HEK293 (cell line): ENCODE results near the gene ZDHHC3.

Source experiments
- CTCF ChIA-PET: fragments of 350-600 bp; formaldehyde crosslinking; extraction: SDS; loops from one replicate; lab custom pipeline; 2021; ENCODE audit warnings: antibody characterized with exemption; lab: Yijun Ruan, JAX
- POLR2A ChIA-PET: fragments of 300-600 bp; formaldehyde crosslinking; extraction: SDS; loops from one replicate; lab custom pipeline; 2020; ENCODE audit warnings: antibody characterized with exemption, inconsistent platforms; lab: Yijun Ruan, JAX
- H3K27ac ChIP-seq: fragments of 200-500 bp; sonication (Bioruptor generic); 2 replicates; pipeline ENCODE4 v1.5.1; 2014; ENCODE audit warnings: low read depth, low read length, control low read depth, inconsistent platforms; ENCODE audit errors: extremely low read depth
- H3K36me3 ChIP-seq, 2 experiments: fragments of 200-500 bp in 1 of 2; sonication (Bioruptor generic) in 1 of 2; 1 replicate in 1 of 2; 2 replicates in 1 of 2; pipeline ENCODE4 v1.5.1; 2014 to 2017; ENCODE audit warnings: inconsistent platforms in 2 of 2, low read length in 2 of 2; ENCODE audit not compliant: control insufficient read depth in 2 of 2, insufficient read depth in 1 of 2
- H3K4me1 ChIP-seq: fragments of 200-500 bp; sonication (Bioruptor generic); 2 replicates; pipeline ENCODE4 v1.5.1; 2014; ENCODE audit warnings: mild to moderate bottlenecking, low read length, inconsistent platforms; ENCODE audit not compliant: control insufficient read depth, insufficient read depth
- H3K4me3 ChIP-seq: 2 replicates; pipeline ENCODE4 v1.5.1; 2011; ENCODE audit warnings: low read depth, mild to moderate bottlenecking, control low read depth, low read length, moderate library complexity
- H3K9me3 ChIP-seq: fragments of 200-500 bp; sonication (Bioruptor generic); 2 replicates; pipeline ENCODE4 v1.5.1; 2014; ENCODE audit warnings: low read depth, low read length, inconsistent platforms; ENCODE audit not compliant: control insufficient read depth, insufficient read depth
- HOXC10 ChIP-seq: sonication (generic); formaldehyde crosslinking; IDR thresholded peaks from 2 replicates; pipeline ENCODE4 v1.8.1; 2023; ENCODE audit warnings: mild to moderate bottlenecking, missing genetic modification reagents
- IKZF3 ChIP-seq: fragments of 450-650 bp; IDR thresholded peaks from 2 replicates; pipeline ENCODE4 v1.5.0; 2018; ENCODE audit warnings: missing biosample characterization, mild to moderate bottlenecking, missing genetic modification characterization, moderate library complexity
- KLF7 ChIP-seq: fragments of 450-650 bp; formaldehyde crosslinking; IDR thresholded peaks from 2 replicates; pipeline ENCODE4 v1.5.1; 2016; ENCODE audit warnings: missing biosample characterization, missing genetic modification characterization, borderline replicate concordance
- MYNN ChIP-seq: fragments of 450-650 bp; formaldehyde crosslinking; IDR thresholded peaks from 2 replicates; pipeline ENCODE4 v1.5.1; 2016; ENCODE audit warnings: missing biosample characterization, missing genetic modification characterization, borderline replicate concordance
- ZBTB10 ChIP-seq: fragments of 450-650 bp; formaldehyde crosslinking; IDR thresholded peaks from 2 replicates; pipeline ENCODE4 v1.5.1; 2016; ENCODE audit warnings: missing biosample characterization, missing genetic modification characterization
- ZNF169 ChIP-seq: fragments of 450-650 bp; formaldehyde crosslinking; IDR thresholded peaks from 2 replicates; pipeline ENCODE4 v1.5.1; 2016; ENCODE audit warnings: missing biosample characterization, missing genetic modification characterization
- ZNF175 ChIP-seq: fragments of 450-650 bp; formaldehyde crosslinking; IDR thresholded peaks from 2 replicates; pipeline ENCODE4 v1.5.1; 2016; ENCODE audit warnings: missing biosample characterization, missing genetic modification characterization
- ZNF18 ChIP-seq: fragments of 450-650 bp; formaldehyde crosslinking; IDR thresholded peaks from 2 replicates; pipeline ENCODE4 v1.5.1; 2016; ENCODE audit warnings: missing biosample characterization, missing genetic modification characterization
- ZNF221 ChIP-seq: fragments of 450-650 bp; formaldehyde crosslinking; IDR thresholded peaks from 2 replicates; pipeline ENCODE4 v1.5.1; 2017; ENCODE audit warnings: missing biosample characterization, missing genetic modification characterization, borderline replicate concordance
- ZNF302 ChIP-seq: fragments of 450-650 bp; formaldehyde crosslinking; IDR thresholded peaks from 2 replicates; pipeline ENCODE4 v1.5.1; 2016; ENCODE audit warnings: missing biosample characterization, missing genetic modification characterization, low read depth
- ZNF335 ChIP-seq: fragments of 450-650 bp; formaldehyde crosslinking; conservative IDR thresholded peaks from 2 replicates; pipeline ENCODE4 v1.5.1; 2016; ENCODE audit warnings: missing biosample characterization, missing genetic modification characterization
- ZNF518A ChIP-seq: fragments of 450-650 bp; formaldehyde crosslinking; conservative IDR thresholded peaks from 2 replicates; pipeline ENCODE4 v1.5.1; 2016; ENCODE audit warnings: low read depth, missing biosample characterization, missing genetic modification characterization
- ZNF785 ChIP-seq: fragments of 450-650 bp; formaldehyde crosslinking; IDR thresholded peaks from 2 replicates; pipeline ENCODE4 v1.5.1; 2016; ENCODE audit warnings: missing biosample characterization, missing genetic modification characterization
- TF ChIP-seq, protein P1 (sequence below): fragments of 450-650 bp; formaldehyde crosslinking; IDR thresholded peaks from 2 replicates; pipeline ENCODE4 v1.5.1; 2016; ENCODE audit warnings: missing biosample characterization, missing genetic modification characterization
- TF ChIP-seq, protein P2 (sequence below): fragments of 450-650 bp; formaldehyde crosslinking; IDR thresholded peaks from 2 replicates; pipeline ENCODE4 v1.5.1; 2017; ENCODE audit warnings: missing biosample characterization, missing genetic modification characterization
- TF ChIP-seq, protein P3 (sequence below): fragments of 450-650 bp; formaldehyde crosslinking; IDR thresholded peaks from 2 replicates; pipeline ENCODE4 v1.5.1; 2016; ENCODE audit warnings: missing biosample characterization, missing genetic modification characterization
- TF ChIP-seq, protein P4 (sequence below): fragments of 450-650 bp; formaldehyde crosslinking; optimal IDR thresholded peaks from 2 replicates; pipeline ENCODE3; 2016; ENCODE audit warnings: missing biosample characterization, mild to moderate bottlenecking, missing genetic modification characterization

The ZDHHC3 gene

DNA sequence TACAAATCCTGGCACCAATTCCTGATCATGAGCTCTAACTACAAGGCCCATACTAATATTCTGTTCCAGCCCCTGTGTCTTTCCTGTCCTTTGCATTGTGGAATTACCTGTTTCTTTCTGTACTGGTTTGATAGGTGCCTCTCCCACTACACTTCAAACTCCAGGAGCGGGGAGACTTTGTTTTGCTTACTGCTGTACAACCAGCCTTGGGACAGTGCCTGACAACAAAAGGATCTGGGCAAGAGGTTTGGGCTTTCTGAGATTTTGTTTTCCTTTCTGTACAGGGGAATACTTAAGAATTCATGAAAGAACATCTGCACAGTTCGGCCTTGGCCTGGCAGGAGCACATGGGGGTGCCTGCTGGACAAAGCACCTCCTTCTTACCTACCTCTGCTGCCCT lies 45.1 kb downstream of the ZDHHC3 start (continued):
- TF ChIP-seq, protein P1, sequence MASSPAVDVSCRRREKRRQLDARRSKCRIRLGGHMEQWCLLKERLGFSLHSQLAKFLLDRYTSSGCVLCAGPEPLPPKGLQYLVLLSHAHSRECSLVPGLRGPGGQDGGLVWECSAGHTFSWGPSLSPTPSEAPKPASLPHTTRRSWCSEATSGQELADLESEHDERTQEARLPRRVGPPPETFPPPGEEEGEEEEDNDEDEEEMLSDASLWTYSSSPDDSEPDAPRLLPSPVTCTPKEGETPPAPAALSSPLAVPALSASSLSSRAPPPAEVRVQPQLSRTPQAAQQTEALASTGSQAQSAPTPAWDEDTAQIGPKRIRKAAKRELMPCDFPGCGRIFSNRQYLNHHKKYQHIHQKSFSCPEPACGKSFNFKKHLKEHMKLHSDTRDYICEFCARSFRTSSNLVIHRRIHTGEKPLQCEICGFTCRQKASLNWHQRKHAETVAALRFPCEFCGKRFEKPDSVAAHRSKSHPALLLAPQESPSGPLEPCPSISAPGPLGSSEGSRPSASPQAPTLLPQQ (tag by site-specific recombination) = no peak
- TF ChIP-seq ZNF335 (tag by site-specific recombination) (no peak), ZNF221 (tag by site-specific recombination) (no peak), ZNF169 (tag by site-specific recombination) (no peak), IKZF3 (no peak), KLF7 (tag by site-specific recombination) (no peak), ZNF175 (no peak), ZBTB10 (tag by site-specific recombination) (no peak), ZNF302 (no peak)
- TF ChIP-seq, protein P2, sequence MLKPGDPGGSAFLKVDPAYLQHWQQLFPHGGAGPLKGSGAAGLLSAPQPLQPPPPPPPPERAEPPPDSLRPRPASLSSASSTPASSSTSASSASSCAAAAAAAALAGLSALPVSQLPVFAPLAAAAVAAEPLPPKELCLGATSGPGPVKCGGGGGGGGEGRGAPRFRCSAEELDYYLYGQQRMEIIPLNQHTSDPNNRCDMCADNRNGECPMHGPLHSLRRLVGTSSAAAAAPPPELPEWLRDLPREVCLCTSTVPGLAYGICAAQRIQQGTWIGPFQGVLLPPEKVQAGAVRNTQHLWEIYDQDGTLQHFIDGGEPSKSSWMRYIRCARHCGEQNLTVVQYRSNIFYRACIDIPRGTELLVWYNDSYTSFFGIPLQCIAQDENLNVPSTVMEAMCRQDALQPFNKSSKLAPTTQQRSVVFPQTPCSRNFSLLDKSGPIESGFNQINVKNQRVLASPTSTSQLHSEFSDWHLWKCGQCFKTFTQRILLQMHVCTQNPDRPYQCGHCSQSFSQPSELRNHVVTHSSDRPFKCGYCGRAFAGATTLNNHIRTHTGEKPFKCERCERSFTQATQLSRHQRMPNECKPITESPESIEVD (tag by site-specific recombination) = no peak

DNA sequence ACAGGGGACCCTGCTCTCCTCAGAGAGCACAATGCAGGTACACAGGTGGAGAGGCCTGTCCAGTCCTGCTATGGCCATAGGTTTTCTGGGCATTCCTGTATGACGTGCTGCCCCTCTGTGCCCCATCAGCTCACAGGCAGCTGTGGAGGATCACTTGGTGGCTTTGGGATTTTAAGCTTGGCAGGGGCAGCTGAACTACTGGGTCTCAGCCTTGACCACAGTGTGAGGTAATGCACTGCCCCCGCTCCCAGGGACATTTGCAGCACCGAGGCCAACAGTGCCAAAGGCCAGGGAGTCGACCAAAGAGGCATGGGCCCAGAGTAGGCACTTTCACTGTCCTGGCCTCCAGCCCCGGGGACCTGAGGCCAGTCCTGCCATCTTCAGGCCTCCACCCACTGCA lies 46.2 kb downstream of the ZDHHC3 start:
- Histone ChIP-seq H3K4me3 (no peak overlapping the region), H3K27ac (no peak overlapping the region), H3K9me3 (no peaks in the 10 kb centered on the region), H3K4me1 (no peaks in the 10 kb centered on the region), H3K36me3 (peaks cover 0 to 86% of the 10 kb centered on the region in 2 experiments; a peak in 1 of 3 replicates)
- TF ChIP-seq, protein P3, sequence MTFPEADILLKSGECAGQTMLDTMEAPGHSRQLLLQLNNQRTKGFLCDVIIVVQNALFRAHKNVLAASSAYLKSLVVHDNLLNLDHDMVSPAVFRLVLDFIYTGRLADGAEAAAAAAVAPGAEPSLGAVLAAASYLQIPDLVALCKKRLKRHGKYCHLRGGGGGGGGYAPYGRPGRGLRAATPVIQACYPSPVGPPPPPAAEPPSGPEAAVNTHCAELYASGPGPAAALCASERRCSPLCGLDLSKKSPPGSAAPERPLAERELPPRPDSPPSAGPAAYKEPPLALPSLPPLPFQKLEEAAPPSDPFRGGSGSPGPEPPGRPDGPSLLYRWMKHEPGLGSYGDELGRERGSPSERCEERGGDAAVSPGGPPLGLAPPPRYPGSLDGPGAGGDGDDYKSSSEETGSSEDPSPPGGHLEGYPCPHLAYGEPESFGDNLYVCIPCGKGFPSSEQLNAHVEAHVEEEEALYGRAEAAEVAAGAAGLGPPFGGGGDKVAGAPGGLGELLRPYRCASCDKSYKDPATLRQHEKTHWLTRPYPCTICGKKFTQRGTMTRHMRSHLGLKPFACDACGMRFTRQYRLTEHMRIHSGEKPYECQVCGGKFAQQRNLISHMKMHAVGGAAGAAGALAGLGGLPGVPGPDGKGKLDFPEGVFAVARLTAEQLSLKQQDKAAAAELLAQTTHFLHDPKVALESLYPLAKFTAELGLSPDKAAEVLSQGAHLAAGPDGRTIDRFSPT (tag by site-specific recombination) = no peak
- no peak for TF ChIP-seq ZNF18 (tag by site-specific recombination)
- ChIA-PET POLR2A (no interaction called here), CTCF (no interaction called here)

GRCh38 chr3:44927371-44927770 lies 48.6 kb downstream of the ZDHHC3 start:
- Histone ChIP-seq H3K9me3 (no peaks in the 10 kb centered on the region), H3K4me3 (no peak overlapping the region), H3K36me3 (peaks cover 0 to 72% of the 10 kb centered on the region in 2 experiments; a peak in 2 of 3 replicates), H3K4me1 (no peaks in the 10 kb centered on the region), H3K27ac (no peak overlapping the region)
- POLR2A ChIA-PET = no interaction called here
- CTCF ChIA-PET = no interaction called here
- TF ChIP-seq HOXC10 (CRISPR knock-in tag) (no peak), ZNF518A (tag by site-specific recombination) (no peak), ZNF785 (tag by site-specific recombination) (no peak), MYNN (tag by site-specific recombination) (no peak)
- TF ChIP-seq, protein P4, sequence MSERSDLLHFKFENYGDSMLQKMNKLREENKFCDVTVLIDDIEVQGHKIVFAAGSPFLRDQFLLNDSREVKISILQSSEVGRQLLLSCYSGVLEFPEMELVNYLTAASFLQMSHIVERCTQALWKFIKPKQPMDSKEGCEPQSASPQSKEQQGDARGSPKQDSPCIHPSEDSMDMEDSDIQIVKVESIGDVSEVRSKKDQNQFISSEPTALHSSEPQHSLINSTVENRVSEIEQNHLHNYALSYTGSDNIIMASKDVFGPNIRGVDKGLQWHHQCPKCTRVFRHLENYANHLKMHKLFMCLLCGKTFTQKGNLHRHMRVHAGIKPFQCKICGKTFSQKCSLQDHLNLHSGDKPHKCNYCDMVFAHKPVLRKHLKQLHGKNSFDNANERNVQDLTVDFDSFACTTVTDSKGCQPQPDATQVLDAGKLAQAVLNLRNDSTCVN (tag by site-specific recombination) = no peak
